HepG2 (cell line): ENCODE measurements around the gene TBC1D4.

Source experiments
- CBX2 ChIP-seq, 2 experiments: fragments of 200-600 bp in 1 of 2; sonication (generic); formaldehyde crosslinking in 1 of 2; IDR thresholded peaks; 2 replicates each; pipeline versions ENCODE4 v1.7.0 to v1.8.1; 2018 to 2022; ENCODE audit warnings: low read depth in 2 of 2, low read length in 1 of 2, mild to moderate bottlenecking in 1 of 2, missing genetic modification reagents in 1 of 2
- MXI1 ChIP-seq: IDR thresholded peaks from 3 replicates; pipeline ENCODE4 v1.6.1; 2012; ENCODE audit warnings: low read depth, low read length, inconsistent platforms, borderline replicate concordance
- NR2F2 ChIP-seq: IDR thresholded peaks from 2 replicates; pipeline ENCODE4 v1.6.1; 2012; ENCODE audit warnings: low read depth, inconsistent platforms, borderline replicate concordance
- POLR2A ChIP-seq, 2 experiments: IDR thresholded peaks; 2 replicates each; pipeline ENCODE4 v1.6.1; 2011; ENCODE audit warnings: low read depth in 2 of 2, low read length in 2 of 2, mild to moderate bottlenecking in 1 of 2, moderate library complexity in 1 of 2; ENCODE audit not compliant: insufficient read depth in 1 of 2
- SETDB1 ChIP-seq: sonication (generic); formaldehyde crosslinking; IDR thresholded peaks from 2 replicates; pipeline ENCODE4 v1.5.1; 2020; ENCODE audit warnings: missing genetic modification reagents, mild to moderate bottlenecking, borderline replicate concordance
- TCF7 ChIP-seq: sonication (generic); IDR thresholded peaks from 2 replicates; pipeline ENCODE4 v1.6.1; 2016; ENCODE audit warnings: antibody characterized with exemption, low read depth
- ZNF431 ChIP-seq: sonication (generic); formaldehyde crosslinking; IDR thresholded peaks from 2 replicates; pipeline ENCODE4 v1.9.0; 2022; ENCODE audit warnings: missing genetic modification reagents, low read depth, mild to moderate bottlenecking, borderline replicate concordance
- ZNF550 ChIP-seq: sonication (generic); formaldehyde crosslinking; IDR thresholded peaks from 2 replicates; pipeline ENCODE4 v1.4.0; 2020; ENCODE audit warnings: mild to moderate bottlenecking, missing genetic modification reagents, borderline replicate concordance
- TF ChIP-seq, protein P1 (sequence below): sonication (generic); formaldehyde crosslinking; IDR thresholded peaks from 2 replicates; pipeline ENCODE4 v1.5.1; 2020; ENCODE audit warnings: mild to moderate bottlenecking, missing genetic modification reagents, borderline replicate concordance
- TF ChIP-seq, protein P2 (sequence below): sonication (generic); formaldehyde crosslinking; IDR thresholded peaks from 2 replicates; pipeline ENCODE4 v1.4.0; 2020; ENCODE audit warnings: mild to moderate bottlenecking, missing genetic modification reagents
- TF ChIP-seq, protein P3 (sequence below): sonication (generic); formaldehyde crosslinking; IDR thresholded peaks from 2 replicates; pipeline ENCODE4 v1.4.0; 2020; ENCODE audit warnings: low read depth, missing genetic modification reagents
- TF ChIP-seq, protein P4 (sequence below): sonication (generic); formaldehyde crosslinking; IDR thresholded peaks from 2 replicates; pipeline ENCODE4 v1.4.0; 2020; ENCODE audit warnings: missing genetic modification reagents
- TF ChIP-seq, protein P5 (sequence below): sonication (generic); formaldehyde crosslinking; IDR thresholded peaks from 2 replicates; pipeline ENCODE4 v1.5.0; 2020; ENCODE audit warnings: mild to moderate bottlenecking, missing genetic modification reagents, moderate library complexity

DNA sequence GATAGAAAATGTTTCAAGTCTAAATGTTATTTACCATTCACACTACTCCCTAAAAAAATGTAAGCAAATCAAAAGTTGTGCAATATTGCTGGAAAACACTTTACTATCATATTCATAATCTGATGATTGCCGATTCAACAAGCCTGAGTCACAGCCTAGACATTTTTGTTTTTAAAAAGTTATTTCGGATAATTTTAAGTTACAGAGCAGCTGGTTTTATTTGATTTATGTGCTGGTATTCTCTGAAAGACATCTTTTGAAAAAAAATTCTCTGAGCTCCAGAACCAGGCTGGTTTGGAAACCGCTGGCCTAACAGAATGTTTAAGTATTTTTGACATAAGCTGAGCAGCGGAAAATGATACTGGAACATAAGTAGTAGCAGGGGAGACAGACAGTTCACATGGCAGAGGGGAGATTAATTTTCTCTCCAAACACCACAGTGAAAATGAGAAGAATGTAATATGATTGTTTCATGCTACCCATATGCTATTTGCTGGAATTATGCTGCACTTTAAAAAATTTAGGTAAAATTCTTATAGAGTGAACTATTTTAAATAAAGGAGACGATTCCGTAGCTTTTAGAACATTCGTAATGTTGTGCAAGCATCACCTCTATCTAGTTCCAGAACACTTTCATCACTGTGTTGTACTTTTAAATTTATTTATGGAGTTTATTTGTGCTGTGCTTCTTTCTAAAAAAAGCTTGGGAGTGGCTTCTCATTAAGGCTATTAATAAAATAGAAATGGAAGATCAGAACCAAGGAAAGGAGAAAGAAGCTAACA lies 36.1 kb downstream of the TBC1D4 start:
- TF ChIP-seq CBX2 (IDR thresholded peaks at IDR 0.05; ENCODE audit: low read depth, low read length) (no peak), CBX2 (CRISPR knock-in tag; IDR thresholded peaks at IDR 0.05; ENCODE audit: low read depth) (no peak), MXI1 (no peak), ZNF550 (no peak), TCF7 (no peak), ZNF431 (CRISPR knock-in tag) (no peak), NR2F2 (no peak), POLR2A (IDR thresholded peaks at IDR 0.05; ENCODE audit: insufficient read depth in 1 of 2, low read depth in 2 of 2, low read length in 2 of 2) (no peak), SETDB1 (CRISPR knock-in tag) (no peak)
- TF ChIP-seq, protein P1, sequence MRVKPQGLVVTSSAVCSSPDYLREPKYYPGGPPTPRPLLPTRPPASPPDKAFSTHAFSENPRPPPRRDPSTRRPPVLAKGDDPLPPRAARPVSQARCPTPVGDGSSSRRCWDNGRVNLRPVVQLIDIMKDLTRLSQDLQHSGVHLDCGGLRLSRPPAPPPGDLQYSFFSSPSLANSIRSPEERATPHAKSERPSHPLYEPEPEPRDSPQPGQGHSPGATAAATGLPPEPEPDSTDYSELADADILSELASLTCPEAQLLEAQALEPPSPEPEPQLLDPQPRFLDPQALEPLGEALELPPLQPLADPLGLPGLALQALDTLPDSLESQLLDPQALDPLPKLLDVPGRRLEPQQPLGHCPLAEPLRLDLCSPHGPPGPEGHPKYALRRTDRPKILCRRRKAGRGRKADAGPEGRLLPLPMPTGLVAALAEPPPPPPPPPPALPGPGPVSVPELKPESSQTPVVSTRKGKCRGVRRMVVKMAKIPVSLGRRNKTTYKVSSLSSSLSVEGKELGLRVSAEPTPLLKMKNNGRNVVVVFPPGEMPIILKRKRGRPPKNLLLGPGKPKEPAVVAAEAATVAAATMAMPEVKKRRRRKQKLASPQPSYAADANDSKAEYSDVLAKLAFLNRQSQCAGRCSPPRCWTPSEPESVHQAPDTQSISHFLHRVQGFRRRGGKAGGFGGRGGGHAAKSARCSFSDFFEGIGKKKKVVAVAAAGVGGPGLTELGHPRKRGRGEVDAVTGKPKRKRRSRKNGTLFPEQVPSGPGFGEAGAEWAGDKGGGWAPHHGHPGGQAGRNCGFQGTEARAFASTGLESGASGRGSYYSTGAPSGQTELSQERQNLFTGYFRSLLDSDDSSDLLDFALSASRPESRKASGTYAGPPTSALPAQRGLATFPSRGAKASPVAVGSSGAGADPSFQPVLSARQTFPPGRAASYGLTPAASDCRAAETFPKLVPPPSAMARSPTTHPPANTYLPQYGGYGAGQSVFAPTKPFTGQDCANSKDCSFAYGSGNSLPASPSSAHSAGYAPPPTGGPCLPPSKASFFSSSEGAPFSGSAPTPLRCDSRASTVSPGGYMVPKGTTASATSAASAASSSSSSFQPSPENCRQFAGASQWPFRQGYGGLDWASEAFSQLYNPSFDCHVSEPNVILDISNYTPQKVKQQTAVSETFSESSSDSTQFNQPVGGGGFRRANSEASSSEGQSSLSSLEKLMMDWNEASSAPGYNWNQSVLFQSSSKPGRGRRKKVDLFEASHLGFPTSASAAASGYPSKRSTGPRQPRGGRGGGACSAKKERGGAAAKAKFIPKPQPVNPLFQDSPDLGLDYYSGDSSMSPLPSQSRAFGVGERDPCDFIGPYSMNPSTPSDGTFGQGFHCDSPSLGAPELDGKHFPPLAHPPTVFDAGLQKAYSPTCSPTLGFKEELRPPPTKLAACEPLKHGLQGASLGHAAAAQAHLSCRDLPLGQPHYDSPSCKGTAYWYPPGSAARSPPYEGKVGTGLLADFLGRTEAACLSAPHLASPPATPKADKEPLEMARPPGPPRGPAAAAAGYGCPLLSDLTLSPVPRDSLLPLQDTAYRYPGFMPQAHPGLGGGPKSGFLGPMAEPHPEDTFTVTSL (CRISPR knock-in tag): no peak
- TF ChIP-seq, protein P2, sequence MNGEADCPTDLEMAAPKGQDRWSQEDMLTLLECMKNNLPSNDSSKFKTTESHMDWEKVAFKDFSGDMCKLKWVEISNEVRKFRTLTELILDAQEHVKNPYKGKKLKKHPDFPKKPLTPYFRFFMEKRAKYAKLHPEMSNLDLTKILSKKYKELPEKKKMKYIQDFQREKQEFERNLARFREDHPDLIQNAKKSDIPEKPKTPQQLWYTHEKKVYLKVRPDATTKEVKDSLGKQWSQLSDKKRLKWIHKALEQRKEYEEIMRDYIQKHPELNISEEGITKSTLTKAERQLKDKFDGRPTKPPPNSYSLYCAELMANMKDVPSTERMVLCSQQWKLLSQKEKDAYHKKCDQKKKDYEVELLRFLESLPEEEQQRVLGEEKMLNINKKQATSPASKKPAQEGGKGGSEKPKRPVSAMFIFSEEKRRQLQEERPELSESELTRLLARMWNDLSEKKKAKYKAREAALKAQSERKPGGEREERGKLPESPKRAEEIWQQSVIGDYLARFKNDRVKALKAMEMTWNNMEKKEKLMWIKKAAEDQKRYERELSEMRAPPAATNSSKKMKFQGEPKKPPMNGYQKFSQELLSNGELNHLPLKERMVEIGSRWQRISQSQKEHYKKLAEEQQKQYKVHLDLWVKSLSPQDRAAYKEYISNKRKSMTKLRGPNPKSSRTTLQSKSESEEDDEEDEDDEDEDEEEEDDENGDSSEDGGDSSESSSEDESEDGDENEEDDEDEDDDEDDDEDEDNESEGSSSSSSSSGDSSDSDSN (CRISPR knock-in tag): no peak
- TF ChIP-seq, protein P3, sequence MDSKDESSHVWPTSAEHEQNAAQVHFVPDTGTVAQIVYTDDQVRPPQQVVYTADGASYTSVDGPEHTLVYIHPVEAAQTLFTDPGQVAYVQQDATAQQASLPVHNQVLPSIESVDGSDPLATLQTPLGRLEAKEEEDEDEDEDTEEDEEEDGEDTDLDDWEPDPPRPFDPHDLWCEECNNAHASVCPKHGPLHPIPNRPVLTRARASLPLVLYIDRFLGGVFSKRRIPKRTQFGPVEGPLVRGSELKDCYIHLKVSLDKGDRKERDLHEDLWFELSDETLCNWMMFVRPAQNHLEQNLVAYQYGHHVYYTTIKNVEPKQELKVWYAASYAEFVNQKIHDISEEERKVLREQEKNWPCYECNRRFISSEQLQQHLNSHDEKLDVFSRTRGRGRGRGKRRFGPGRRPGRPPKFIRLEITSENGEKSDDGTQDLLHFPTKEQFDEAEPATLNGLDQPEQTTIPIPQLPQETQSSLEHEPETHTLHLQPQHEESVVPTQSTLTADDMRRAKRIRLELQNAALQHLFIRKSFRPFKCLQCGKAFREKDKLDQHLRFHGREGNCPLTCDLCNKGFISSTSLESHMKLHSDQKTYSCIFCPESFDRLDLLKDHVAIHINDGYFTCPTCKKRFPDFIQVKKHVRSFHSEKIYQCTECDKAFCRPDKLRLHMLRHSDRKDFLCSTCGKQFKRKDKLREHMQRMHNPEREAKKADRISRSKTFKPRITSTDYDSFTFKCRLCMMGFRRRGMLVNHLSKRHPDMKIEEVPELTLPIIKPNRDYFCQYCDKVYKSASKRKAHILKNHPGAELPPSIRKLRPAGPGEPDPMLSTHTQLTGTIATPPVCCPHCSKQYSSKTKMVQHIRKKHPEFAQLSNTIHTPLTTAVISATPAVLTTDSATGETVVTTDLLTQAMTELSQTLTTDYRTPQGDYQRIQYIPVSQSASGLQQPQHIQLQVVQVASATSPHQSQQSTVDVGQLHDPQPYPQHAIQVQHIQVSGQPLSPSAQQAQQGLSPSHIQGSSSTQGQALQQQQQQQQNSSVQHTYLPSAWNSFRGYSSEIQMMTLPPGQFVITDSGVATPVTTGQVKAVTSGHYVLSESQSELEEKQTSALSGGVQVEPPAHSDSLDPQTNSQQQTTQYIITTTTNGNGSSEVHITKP: no peak
- TF ChIP-seq, protein P4, sequence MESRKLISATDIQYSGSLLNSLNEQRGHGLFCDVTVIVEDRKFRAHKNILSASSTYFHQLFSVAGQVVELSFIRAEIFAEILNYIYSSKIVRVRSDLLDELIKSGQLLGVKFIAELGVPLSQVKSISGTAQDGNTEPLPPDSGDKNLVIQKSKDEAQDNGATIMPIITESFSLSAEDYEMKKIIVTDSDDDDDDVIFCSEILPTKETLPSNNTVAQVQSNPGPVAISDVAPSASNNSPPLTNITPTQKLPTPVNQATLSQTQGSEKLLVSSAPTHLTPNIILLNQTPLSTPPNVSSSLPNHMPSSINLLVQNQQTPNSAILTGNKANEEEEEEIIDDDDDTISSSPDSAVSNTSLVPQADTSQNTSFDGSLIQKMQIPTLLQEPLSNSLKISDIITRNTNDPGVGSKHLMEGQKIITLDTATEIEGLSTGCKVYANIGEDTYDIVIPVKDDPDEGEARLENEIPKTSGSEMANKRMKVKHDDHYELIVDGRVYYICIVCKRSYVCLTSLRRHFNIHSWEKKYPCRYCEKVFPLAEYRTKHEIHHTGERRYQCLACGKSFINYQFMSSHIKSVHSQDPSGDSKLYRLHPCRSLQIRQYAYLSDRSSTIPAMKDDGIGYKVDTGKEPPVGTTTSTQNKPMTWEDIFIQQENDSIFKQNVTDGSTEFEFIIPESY (CRISPR knock-in tag): no peak
- TF ChIP-seq, protein P5, sequence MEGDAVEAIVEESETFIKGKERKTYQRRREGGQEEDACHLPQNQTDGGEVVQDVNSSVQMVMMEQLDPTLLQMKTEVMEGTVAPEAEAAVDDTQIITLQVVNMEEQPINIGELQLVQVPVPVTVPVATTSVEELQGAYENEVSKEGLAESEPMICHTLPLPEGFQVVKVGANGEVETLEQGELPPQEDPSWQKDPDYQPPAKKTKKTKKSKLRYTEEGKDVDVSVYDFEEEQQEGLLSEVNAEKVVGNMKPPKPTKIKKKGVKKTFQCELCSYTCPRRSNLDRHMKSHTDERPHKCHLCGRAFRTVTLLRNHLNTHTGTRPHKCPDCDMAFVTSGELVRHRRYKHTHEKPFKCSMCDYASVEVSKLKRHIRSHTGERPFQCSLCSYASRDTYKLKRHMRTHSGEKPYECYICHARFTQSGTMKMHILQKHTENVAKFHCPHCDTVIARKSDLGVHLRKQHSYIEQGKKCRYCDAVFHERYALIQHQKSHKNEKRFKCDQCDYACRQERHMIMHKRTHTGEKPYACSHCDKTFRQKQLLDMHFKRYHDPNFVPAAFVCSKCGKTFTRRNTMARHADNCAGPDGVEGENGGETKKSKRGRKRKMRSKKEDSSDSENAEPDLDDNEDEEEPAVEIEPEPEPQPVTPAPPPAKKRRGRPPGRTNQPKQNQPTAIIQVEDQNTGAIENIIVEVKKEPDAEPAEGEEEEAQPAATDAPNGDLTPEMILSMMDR (CRISPR knock-in tag): no peak
